Karpas-422 (cell line): Measurements from ENCODE around the gene NOS2. TPM values are rescaled to one million over a fixed set of nuclear protein-coding genes. Genes with fewer than 3 reads are reported as not detected.
"Not testable (repeated sequence)": the region's sequence is repeated elsewhere in the genome, so short reads cannot be mapped to it uniquely, and the experiment has no call there.

Experiments
- DNase-seq: peaks from one replicate; pipeline ENCODE4 v3.0.0-alpha.2; 2015
- H2AFZ ChIP-seq: fragments of 200-600 bp; sonication (generic); 2 replicates; pipeline ENCODE4 v1.6.1; 2014; ENCODE audit warnings: antibody characterized with exemption, low read length, mixed read lengths
- H3K27ac ChIP-seq: fragments of 200-600 bp; sonication (generic); 2 replicates; pipeline ENCODE4 v1.5.1; 2014; ENCODE audit warnings: mild to moderate bottlenecking, low read length, moderate library complexity
- H3K27me3 ChIP-seq: fragments of 200-600 bp; sonication (generic); 2 replicates; pipeline ENCODE4 v1.6.1; 2014; ENCODE audit warnings: low read length, mixed read lengths
- H3K36me3 ChIP-seq: fragments of 200-600 bp; sonication (generic); 2 replicates; pipeline ENCODE4 v1.6.1; 2014; ENCODE audit warnings: low read length, mixed read lengths; ENCODE audit not compliant: insufficient read depth
- H3K4me1 ChIP-seq: fragments of 200-600 bp; sonication (generic); 2 replicates; pipeline ENCODE4 v1.6.1; 2014; ENCODE audit warnings: mild to moderate bottlenecking, low read length, mixed read lengths
- H3K4me2 ChIP-seq: fragments of 200-600 bp; sonication (generic); 2 replicates; pipeline ENCODE4 v1.6.1; 2014; ENCODE audit warnings: low read length, low read depth, mild to moderate bottlenecking; ENCODE audit not compliant: poor library complexity, severe bottlenecking
- H3K4me3 ChIP-seq: fragments of 200-600 bp; sonication (generic); 2 replicates; pipeline ENCODE4 v1.5.1; 2014; ENCODE audit warnings: mild to moderate bottlenecking, antibody characterized with exemption, low read length, mixed read lengths
- H3K79me2 ChIP-seq: fragments of 200-600 bp; sonication (generic); 2 replicates; pipeline ENCODE4 v1.6.1; 2014; ENCODE audit warnings: mild to moderate bottlenecking, low read length, mixed read lengths
- H3K9ac ChIP-seq: fragments of 200-600 bp; sonication (generic); 2 replicates; pipeline ENCODE4 v1.6.0; 2014; ENCODE audit warnings: low read length
- H3K9me2 ChIP-seq: fragments of 200-600 bp; sonication (generic), shearing (Covaris generic); replicated peaks from 2 replicates; pipeline ENCODE4 v1.6.0; 2014; ENCODE audit warnings: mild to moderate bottlenecking, low read length, moderate library complexity; ENCODE audit not compliant: insufficient read depth
- H3K9me3 ChIP-seq: fragments of 300-700, 200-600 bp; sonication (generic); 2 replicates; pipeline ENCODE4 v1.6.1; 2014; ENCODE audit warnings: low read length, mixed read lengths
- H4K20me1 ChIP-seq: fragments of 200-600 bp; sonication (generic); 2 replicates; pipeline ENCODE4 v1.6.1; 2014; ENCODE audit warnings: mild to moderate bottlenecking, antibody characterized with exemption, low read length, low read depth; ENCODE audit not compliant: insufficient read depth
- total RNA-seq: library from RNA; depleted of rRNA; stranded (reverse); fragments of >200 nt; shearing (Covaris generic); gene quantifications from 2 replicates; pipeline ENCODE4 v1.2.3, GENCODE V29; 2014; ENCODE audit warnings: low replicate concordance

Gene NOS2
- total RNA-seq, 1 experiment from 2014 or later: not detected

DNA sequence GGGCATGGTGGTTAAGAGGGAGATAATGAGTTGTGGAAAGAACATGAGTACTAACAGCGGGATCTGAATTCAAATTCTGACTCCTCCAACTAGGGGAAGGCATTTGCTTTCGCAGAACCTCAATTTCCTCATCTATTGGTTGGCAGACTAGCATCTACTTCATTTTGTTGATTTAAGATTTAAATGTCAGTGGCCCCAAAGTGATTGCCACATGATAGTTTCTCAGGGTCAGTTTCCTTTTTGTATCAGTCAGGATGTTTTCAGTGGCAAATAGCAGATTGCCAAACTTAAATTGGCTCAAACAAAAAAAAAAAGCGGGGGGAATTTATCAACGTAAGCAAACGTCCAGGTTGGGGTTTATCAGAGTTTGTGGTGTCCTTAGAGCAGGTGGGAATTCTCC is 25.1 kb upstream of the NOS2 start:
- H3K9me2 ChIP-seq: no peaks in the 10 kb centered on the region
- no peak overlapping the region for H3K9ac ChIP-seq
- H3K4me1 ChIP-seq: no peaks in the 10 kb centered on the region
- no peak overlapping the region for H3K4me2 ChIP-seq
- no peaks in the 10 kb centered on the region for H3K36me3 ChIP-seq
- no peaks in the 10 kb centered on the region for H4K20me1 ChIP-seq
- no peak overlapping the region for H3K27ac ChIP-seq
- H3K79me2 ChIP-seq: no peaks in the 10 kb centered on the region
- H2AFZ ChIP-seq: no peak overlapping the region
- no peaks in the 10 kb centered on the region; the same call in 1 of the 2 replicates for H3K9me3 ChIP-seq
- DNase-seq: no peak
- no peak overlapping the region for H3K4me3 ChIP-seq
- no peaks in the 10 kb centered on the region for H3K27me3 ChIP-seq

DNA sequence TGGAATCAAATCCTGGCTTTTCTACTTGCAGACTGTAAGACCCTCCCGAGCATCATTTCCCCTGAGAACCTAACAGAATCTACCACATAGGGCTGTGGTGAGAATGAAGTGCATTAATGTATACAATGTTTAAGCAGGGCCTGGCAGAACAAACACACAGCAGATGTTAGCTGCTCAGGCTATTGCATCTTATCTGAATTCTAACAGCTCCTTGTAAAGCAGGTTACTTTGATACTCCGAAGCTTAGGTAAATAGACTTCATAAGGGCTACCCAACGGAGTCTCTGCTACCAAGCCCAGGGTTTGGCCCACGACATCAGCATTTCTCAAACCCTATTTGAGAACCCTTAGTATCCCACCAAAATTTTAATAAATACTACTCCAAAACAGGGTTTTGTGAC is 24.4 kb upstream of the NOS2 start:
- Histone ChIP-seq H3K4me2 (no peak overlapping the region), H3K9me3 (no peaks in the 10 kb centered on the region; the same call in 1 of the 2 replicates), H3K36me3 (no peaks in the 10 kb centered on the region), H4K20me1 (no peaks in the 10 kb centered on the region), H3K4me1 (no peaks in the 10 kb centered on the region), H3K9ac (no peak overlapping the region), H3K9me2 (no peaks in the 10 kb centered on the region), H2AFZ (no peak overlapping the region), H3K27me3 (no peaks in the 10 kb centered on the region), H3K4me3 (no peak overlapping the region), H3K27ac (no peak overlapping the region), H3K79me2 (no peaks in the 10 kb centered on the region)
- DNase-seq: no peak

DNA sequence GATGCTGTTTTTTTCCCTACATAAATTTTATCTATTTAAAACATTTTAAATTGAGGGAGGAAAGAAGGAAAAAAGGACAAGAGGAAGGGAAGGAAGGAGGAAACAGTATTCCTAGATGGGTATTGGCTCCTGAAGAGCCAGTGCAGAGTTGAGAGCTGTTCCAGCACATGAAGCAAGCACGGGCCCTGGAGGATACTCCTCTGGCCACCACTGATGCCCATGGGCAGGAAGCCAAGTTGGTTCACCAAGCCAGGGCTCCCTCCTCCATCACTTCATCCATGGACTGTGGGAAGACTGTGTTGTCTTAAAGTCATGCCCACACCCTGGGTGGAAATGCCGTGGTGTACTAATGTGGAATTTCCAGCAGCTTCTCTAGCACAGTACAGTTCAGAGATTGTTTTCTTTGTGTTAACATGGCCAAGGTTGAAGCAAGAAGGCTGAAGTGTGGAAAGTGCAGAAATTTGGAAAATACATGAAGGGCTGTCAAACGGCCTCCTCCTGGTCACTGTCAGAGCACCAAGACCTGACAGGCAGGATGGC is 23.9 kb upstream of the NOS2 start:
- Histone ChIP-seq H3K9me2 (no peaks in the 10 kb centered on the region), H3K27me3 (no peaks in the 10 kb centered on the region), H3K9me3 (no peaks in the 10 kb centered on the region; the same call in 1 of the 2 replicates), H3K4me3 (no peak overlapping the region), H4K20me1 (no peaks in the 10 kb centered on the region), H3K36me3 (no peaks in the 10 kb centered on the region), H3K4me1 (no peaks in the 10 kb centered on the region), H3K27ac (no peak overlapping the region), H3K9ac (no peak overlapping the region), H3K4me2 (no peak overlapping the region), H2AFZ (no peak overlapping the region), H3K79me2 (no peaks in the 10 kb centered on the region)
- DNase-seq: no peak

DNA sequence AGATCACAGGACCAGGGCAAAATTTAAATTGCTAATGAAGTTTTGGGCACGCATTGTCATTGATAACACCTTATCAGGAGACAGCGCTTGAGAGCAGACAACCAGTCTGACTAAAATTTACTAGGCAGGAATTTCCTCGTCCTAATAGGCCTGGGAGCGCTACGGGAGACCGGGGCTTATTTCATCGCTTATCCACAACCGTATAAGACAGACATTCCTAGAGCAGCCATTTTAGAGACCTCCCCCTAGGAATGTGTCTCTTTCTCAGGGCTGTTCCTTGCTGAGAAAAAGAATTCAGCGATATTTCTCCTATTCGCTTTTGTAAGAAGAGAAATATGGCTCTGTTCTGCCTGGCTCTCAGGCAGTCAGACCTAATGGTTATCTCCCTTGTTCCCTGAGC is 21.8 kb upstream of the NOS2 start:
- H4K20me1 ChIP-seq, H3K27ac ChIP-seq, H3K27me3 ChIP-seq, H3K79me2 ChIP-seq, H3K9me2 ChIP-seq, DNase-seq, H3K4me3 ChIP-seq, H3K4me1 ChIP-seq, H2AFZ ChIP-seq, H3K4me2 ChIP-seq, H3K9ac ChIP-seq, H3K36me3 ChIP-seq, H3K9me3 ChIP-seq: not testable (repeated sequence)

DNA sequence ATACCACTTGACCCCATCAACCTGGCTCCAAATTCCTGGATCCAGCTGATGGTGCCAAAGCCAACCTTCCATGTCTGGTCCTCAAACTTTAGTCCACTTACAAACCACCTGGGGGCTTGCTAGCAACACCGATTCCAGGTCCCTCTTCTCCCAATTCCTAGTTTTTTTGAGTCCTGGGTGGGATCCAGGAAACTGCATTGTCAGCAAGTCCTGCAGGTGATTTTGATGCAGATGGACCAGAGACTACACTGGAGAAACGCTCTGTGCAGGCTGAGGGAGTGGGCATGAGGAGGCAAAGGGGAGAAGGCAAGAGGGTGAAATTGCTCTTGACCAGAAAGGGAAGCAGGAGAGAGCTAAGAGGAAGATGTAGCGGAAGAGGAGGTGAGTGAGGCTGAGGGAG is 21.0 kb upstream of the NOS2 start:
- Histone ChIP-seq H3K9ac (no peak overlapping the region), H3K4me2 (no peak overlapping the region), H3K4me3 (no peak overlapping the region), H3K4me1 (no peaks in the 10 kb centered on the region), H3K36me3 (no peaks in the 10 kb centered on the region), H3K27ac (no peak overlapping the region), H4K20me1 (no peaks in the 10 kb centered on the region), H3K27me3 (no peaks in the 10 kb centered on the region), H3K9me2 (no peaks in the 10 kb centered on the region), H3K9me3 (no peaks in the 10 kb centered on the region; the same call in 1 of the 2 replicates), H3K79me2 (no peaks in the 10 kb centered on the region), H2AFZ (no peak overlapping the region)
- no peak for DNase-seq

DNA sequence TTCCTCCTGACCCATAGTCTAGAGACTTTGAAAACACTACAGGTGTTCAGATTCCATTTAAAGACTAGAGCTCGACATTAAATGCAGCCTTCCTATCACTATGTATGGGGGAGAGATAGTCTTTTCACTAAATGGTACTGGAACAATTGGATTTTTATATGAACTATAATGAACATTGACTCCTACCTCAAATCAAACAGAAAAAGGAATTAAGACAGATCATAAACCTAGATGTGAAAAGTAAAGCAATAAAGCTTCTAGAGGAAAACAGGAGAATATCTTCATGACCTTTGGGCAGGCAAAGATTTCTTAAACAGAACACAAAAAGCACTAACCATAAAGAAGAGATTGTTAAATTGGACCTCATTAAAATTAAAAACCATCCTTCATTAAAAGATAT is 18.8 kb upstream of the NOS2 start:
- Histone ChIP-seq H4K20me1 (no peaks in the 10 kb centered on the region), H3K27me3 (no peaks in the 10 kb centered on the region), H3K9ac (no peak overlapping the region), H3K9me3 (no peaks in the 10 kb centered on the region; the same call in 1 of the 2 replicates), H3K79me2 (no peaks in the 10 kb centered on the region), H3K27ac (no peak overlapping the region), H3K4me3 (no peak overlapping the region), H2AFZ (no peak overlapping the region), H3K4me1 (no peaks in the 10 kb centered on the region), H3K9me2 (no peaks in the 10 kb centered on the region), H3K4me2 (no peak overlapping the region), H3K36me3 (no peaks in the 10 kb centered on the region)
- no peak for DNase-seq

DNA sequence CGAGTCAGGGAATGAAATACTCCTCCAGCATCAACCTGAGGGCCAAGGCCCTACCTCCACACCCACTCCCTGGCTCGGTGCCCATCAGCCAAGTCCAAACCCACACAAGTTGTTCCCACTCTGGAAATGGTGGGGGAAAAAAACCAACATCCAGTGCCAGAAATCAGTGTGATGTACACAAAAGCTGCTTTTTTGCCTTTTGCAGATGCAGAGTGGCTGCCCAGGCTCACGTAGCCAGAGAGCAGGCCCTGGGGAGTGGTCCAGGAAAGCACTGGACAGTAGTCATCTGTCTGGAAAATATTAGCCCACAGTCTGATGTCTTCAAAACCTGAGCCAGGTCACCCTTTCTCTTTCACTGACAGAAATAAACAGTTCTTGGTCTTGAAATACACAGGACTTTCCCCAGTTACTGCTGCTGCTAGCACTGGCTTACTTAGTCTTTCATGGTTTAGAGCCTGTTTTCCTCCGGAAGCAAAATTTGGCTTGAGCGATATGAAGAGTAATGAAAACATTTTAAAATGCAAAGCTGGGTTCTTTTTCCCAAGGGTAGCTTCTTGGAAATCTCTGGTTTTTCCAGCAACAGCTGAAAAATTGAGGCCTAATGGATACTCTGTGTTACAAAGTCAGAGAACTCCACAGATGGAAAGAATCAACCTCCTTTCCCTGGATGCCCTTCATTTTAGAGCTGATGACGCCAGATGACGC is 18.2 kb upstream of the NOS2 start:
- Histone ChIP-seq H3K4me3 (no peak overlapping the region), H3K9me3 (no peaks in the 10 kb centered on the region; the same call in 1 of the 2 replicates), H2AFZ (no peak overlapping the region), H3K4me2 (no peak overlapping the region), H3K79me2 (no peaks in the 10 kb centered on the region), H4K20me1 (no peaks in the 10 kb centered on the region), H3K9me2 (no peaks in the 10 kb centered on the region), H3K4me1 (no peaks in the 10 kb centered on the region), H3K27ac (no peak overlapping the region), H3K27me3 (no peaks in the 10 kb centered on the region), H3K9ac (no peak overlapping the region), H3K36me3 (no peaks in the 10 kb centered on the region)
- no peak for DNase-seq

DNA sequence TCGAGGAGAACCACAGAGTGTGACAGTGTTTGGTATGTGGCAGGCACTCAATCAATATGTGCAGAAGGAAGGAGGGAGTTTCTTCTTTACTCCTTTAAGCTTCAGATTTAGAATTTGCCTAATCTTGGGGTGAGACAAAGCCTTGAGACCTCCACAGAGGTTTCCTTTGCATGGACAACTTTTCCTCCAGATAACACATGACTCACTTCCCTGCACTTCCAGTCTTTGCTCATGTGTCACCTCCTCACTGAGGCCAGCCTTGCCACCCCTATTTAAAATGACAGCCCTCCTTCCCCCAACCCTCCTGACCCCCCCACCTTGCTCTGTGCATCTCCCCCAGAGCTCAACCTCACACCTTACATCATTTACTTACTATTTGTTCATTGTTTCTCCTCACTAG is 17.4 kb upstream of the NOS2 start:
- Histone ChIP-seq H3K79me2 (no peaks in the 10 kb centered on the region), H4K20me1 (no peaks in the 10 kb centered on the region), H3K27ac (no peak overlapping the region), H2AFZ (no peak overlapping the region), H3K9me2 (no peaks in the 10 kb centered on the region), H3K27me3 (no peaks in the 10 kb centered on the region), H3K9ac (no peak overlapping the region), H3K36me3 (no peaks in the 10 kb centered on the region), H3K4me2 (no peak overlapping the region), H3K9me3 (no peaks in the 10 kb centered on the region; the same call in 1 of the 2 replicates), H3K4me1 (no peaks in the 10 kb centered on the region), H3K4me3 (no peak overlapping the region)
- DNase-seq: no peak
